ENCODE results near the gene EXPH5. TPM values are rescaled to one million over a fixed set of nuclear protein-coding genes. Genes with fewer than 3 reads are reported as not detected.
A peak's percentile ranks its signal among the peaks of the same experiment; 100 is the strongest.

The EXPH5 gene
- total RNA-seq, 2 donors from 2014 or later = 1.4 to 2.8 TPM

- TF ChIP-seq CTCF (IDR thresholded peaks at IDR 0.05) = no peak
- H3K27ac ChIP-seq = peak overlapping the region; percentile 40 to 79
- H3K36me3 ChIP-seq = peaks cover 25% of the 10 kb centered on the region
- no peaks in the 10 kb centered on the region for H3K9me3 ChIP-seq
- no peaks in the 10 kb centered on the region for H3K4me1 ChIP-seq
- no peak overlapping the region for H3K4me3 ChIP-seq
- H3K27me3 ChIP-seq = no peaks in the 10 kb centered on the region
- no peak for DNase-seq (ENCODE audit: low spot score)
Measured at GRCh38 chr11:108474664-108475463, 118.7 kb downstream of the EXPH5 start.

- Histone ChIP-seq H3K4me1 (peaks cover 0 to 5% of the 10 kb centered on the region in 2 donors), H3K9me3 (no peaks in the 10 kb centered on the region), H3K4me3 (no peak overlapping the region), H3K27ac (peak overlapping the region in 1 of 2 donors; percentile 79), H3K36me3 (peaks cover 25% of the 10 kb centered on the region), H3K27me3 (no peaks in the 10 kb centered on the region)
- no peak for DNase-seq (ENCODE audit: low spot score)
- no peak for TF ChIP-seq CTCF (IDR thresholded peaks at IDR 0.05)
Measured at GRCh38 chr11:108472681-108473080, 120.9 kb downstream of the EXPH5 start.

GRCh38 chr11:108468478-108468864, 125.1 kb downstream of the EXPH5 start:
- H3K27ac ChIP-seq = peak overlapping the region in 1 of 2 donors; percentile 97
- H3K27me3 ChIP-seq = no peaks in the 10 kb centered on the region
- H3K4me1 ChIP-seq = peaks cover 0 to 6% of the 10 kb centered on the region in 2 donors
- DNase-seq (ENCODE audit: low spot score) = no peak
- H3K36me3 ChIP-seq = no peaks in the 10 kb centered on the region
- no peak overlapping the region for H3K4me3 ChIP-seq
- no peaks in the 10 kb centered on the region for H3K9me3 ChIP-seq
- TF ChIP-seq CTCF (IDR thresholded peaks at IDR 0.05) = no peak

- H3K4me1 ChIP-seq = peaks cover 0 to 6% of the 10 kb centered on the region in 2 donors
- TF ChIP-seq CTCF (IDR thresholded peaks at IDR 0.05) = no peak
Measured at GRCh38 chr11:108467091-108467823, 126.3 kb downstream of the EXPH5 start, which contains the start of gene C11orf65. C11orf65 (minus strand) TSS chr11:108467529; CDS start chr11:108461559, 5,970 bp downstream.

GRCh38 chr11:108466405-108466804, 127.2 kb downstream of the EXPH5 start:
- Histone ChIP-seq H3K4me1 (peaks cover 0 to 6% of the 10 kb centered on the region in 2 donors), H3K9me3 (no peaks in the 10 kb centered on the region), H3K36me3 (no peaks in the 10 kb centered on the region), H3K4me3 (peak overlapping the region; percentile 55 to 61), H3K27ac (peak overlapping the region; percentile 94 to 97), H3K27me3 (no peaks in the 10 kb centered on the region)
- no peak for DNase-seq (ENCODE audit: low spot score)
- no peak for TF ChIP-seq CTCF (IDR thresholded peaks at IDR 0.05)

More at GRCh38 chr11:108467091-108467823, 126.3 kb downstream of the EXPH5 start, which contains the start of gene C11orf65:
- Histone ChIP-seq H3K4me3 (peak within 1 kb of the TSS; percentile 55 to 61), H3K27me3 (no peaks in the 10 kb centered on the region), H3K27ac (peak within 1 kb of the TSS; percentile 94 to 97), H3K9me3 (no peaks in the 10 kb centered on the region), H3K36me3 (no peaks in the 10 kb centered on the region)
- DNase-seq (ENCODE audit: low spot score) = peak; percentile 98

Other genes with a start within 250 kb of the EXPH5 start
- gene C11orf65, start 126.2 kb downstream of the EXPH5 start, total RNA-seq = 1 to 10 TPM in 1 of 2 donors, under 1 TPM in 1; 0.28 to 2.7 TPM
- 10 to 100 TPM; 10.2 to 13.2 TPM for gene POGLUT3, start 95.4 kb downstream of the EXPH5 start, total RNA-seq
- gene DDX10, start 71.3 kb upstream of the EXPH5 start, total RNA-seq = 10 to 100 TPM; 11.8 to 13.1 TPM